NB4 (cell line): ENCODE data around the gene CYTH3.

Experiments
- POLR2A ChIP-seq: IDR thresholded peaks from 2 replicates; pipeline ENCODE4 v1.6.1; 2011; ENCODE audit warnings: mild to moderate bottlenecking; ENCODE audit not compliant: insufficient read length; ENCODE audit errors: extremely low read depth
- TF ChIP-seq, protein P1 (sequence below): IDR thresholded peaks from one replicate; pipeline ENCODE4 v1.5.1; 2012; ENCODE audit warnings: low read depth, low read length
- TF ChIP-seq, protein P2 (sequence below): IDR thresholded peaks from 2 replicates; pipeline ENCODE4 v1.6.1; 2011; ENCODE audit warnings: low read depth, low read length

DNA sequence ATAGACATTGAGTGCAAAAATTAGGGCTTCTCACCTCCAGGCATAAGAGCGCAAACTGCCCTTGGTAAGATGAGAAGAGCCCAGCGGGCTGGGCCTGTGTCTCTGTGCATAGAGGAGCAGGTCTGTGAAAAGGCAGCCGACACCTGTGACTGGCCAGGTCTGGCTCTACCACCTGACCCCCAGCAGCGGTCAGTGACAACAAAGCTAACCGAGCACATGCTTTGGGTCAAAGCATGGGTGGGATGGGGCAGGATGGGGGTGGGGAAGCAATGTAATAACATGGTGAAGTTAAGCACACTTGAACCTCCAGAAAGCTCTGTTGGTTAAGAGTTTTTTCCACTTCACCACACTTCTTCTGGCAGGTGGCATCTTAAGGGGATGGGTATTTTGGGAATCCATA, 29.3 kb downstream of the CYTH3 start:
- TF ChIP-seq, protein P1, sequence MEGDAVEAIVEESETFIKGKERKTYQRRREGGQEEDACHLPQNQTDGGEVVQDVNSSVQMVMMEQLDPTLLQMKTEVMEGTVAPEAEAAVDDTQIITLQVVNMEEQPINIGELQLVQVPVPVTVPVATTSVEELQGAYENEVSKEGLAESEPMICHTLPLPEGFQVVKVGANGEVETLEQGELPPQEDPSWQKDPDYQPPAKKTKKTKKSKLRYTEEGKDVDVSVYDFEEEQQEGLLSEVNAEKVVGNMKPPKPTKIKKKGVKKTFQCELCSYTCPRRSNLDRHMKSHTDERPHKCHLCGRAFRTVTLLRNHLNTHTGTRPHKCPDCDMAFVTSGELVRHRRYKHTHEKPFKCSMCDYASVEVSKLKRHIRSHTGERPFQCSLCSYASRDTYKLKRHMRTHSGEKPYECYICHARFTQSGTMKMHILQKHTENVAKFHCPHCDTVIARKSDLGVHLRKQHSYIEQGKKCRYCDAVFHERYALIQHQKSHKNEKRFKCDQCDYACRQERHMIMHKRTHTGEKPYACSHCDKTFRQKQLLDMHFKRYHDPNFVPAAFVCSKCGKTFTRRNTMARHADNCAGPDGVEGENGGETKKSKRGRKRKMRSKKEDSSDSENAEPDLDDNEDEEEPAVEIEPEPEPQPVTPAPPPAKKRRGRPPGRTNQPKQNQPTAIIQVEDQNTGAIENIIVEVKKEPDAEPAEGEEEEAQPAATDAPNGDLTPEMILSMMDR, result no peak
- no peak for TF ChIP-seq POLR2A
- TF ChIP-seq, protein P2, sequence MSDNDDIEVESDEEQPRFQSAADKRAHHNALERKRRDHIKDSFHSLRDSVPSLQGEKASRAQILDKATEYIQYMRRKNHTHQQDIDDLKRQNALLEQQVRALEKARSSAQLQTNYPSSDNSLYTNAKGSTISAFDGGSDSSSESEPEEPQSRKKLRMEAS, result no peak
